ENCODE data around the gene APOBEC3G. TPM values are rescaled to one million over a fixed set of nuclear protein-coding genes. Genes with fewer than 3 reads are reported as not detected.
A peak's percentile ranks its signal among the peaks of the same experiment; 100 is the strongest.

Gene APOBEC3G
- total RNA-seq, 1 donor from 2014 or later = 3.4 TPM

GRCh38 chr22:39129081-39129480 is 52.0 kb downstream of the APOBEC3G start:
- no peak for TF ChIP-seq CTCF (IDR thresholded peaks at IDR 0.05; ENCODE audit: insufficient read depth, low read length, severe bottlenecking)
- H3K27me3 ChIP-seq (ENCODE audit: control insufficient read depth, insufficient read depth, low read length) = peaks cover 3% of the 10 kb centered on the region
- no peak overlapping the region for H3K4me3 ChIP-seq (ENCODE audit: low read depth, low read length)
- DNase-seq (ENCODE audit: low read depth) (no peak), FAIRE-seq (no peak)
- H3K36me3 ChIP-seq (ENCODE audit: control insufficient read depth, insufficient read depth, low read length) = no peaks in the 10 kb centered on the region

- TF ChIP-seq CTCF (IDR thresholded peaks at IDR 0.05; ENCODE audit: insufficient read depth, low read length, severe bottlenecking) = no peak
- Histone ChIP-seq H3K36me3 (ENCODE audit: control insufficient read depth, insufficient read depth, low read length) (no peaks in the 10 kb centered on the region), H3K4me3 (ENCODE audit: low read depth, low read length) (no peak overlapping the region), H3K27me3 (ENCODE audit: control insufficient read depth, insufficient read depth, low read length) (peaks cover 3% of the 10 kb centered on the region)
- FAIRE-seq (no peak), DNase-seq (ENCODE audit: low read depth) (no peak)
Measured at GRCh38 chr22:39129746-39130145, 52.7 kb downstream of the APOBEC3G start.

- TF ChIP-seq CTCF (IDR thresholded peaks at IDR 0.05; ENCODE audit: insufficient read depth, low read length, severe bottlenecking) = no peak
- Histone ChIP-seq H3K4me3 (ENCODE audit: low read depth, low read length) (no peak overlapping the region), H3K27me3 (ENCODE audit: control insufficient read depth, insufficient read depth, low read length) (peaks cover 3% of the 10 kb centered on the region), H3K36me3 (ENCODE audit: control insufficient read depth, insufficient read depth, low read length) (no peaks in the 10 kb centered on the region)
- DNase-seq (ENCODE audit: low read depth) = no peak
- peak; percentile 83 for FAIRE-seq
Measured at GRCh38 chr22:39130152-39130704, 53.2 kb downstream of the APOBEC3G start.

- FAIRE-seq (no peak), DNase-seq (ENCODE audit: low read depth) (no peak)
- Histone ChIP-seq H3K36me3 (ENCODE audit: control insufficient read depth, insufficient read depth, low read length) (no peaks in the 10 kb centered on the region), H3K27me3 (ENCODE audit: control insufficient read depth, insufficient read depth, low read length) (peaks cover 3% of the 10 kb centered on the region), H3K4me3 (ENCODE audit: low read depth, low read length) (no peak overlapping the region)
- no peak for TF ChIP-seq CTCF (IDR thresholded peaks at IDR 0.05; ENCODE audit: insufficient read depth, low read length, severe bottlenecking)
Measured at GRCh38 chr22:39130892-39131855, 54.1 kb downstream of the APOBEC3G start.

- TF ChIP-seq CTCF (IDR thresholded peaks at IDR 0.05; ENCODE audit: insufficient read depth, low read length, severe bottlenecking) = no peak
- no peak for DNase-seq (ENCODE audit: low read depth)
- peaks cover 3% of the 10 kb centered on the region for H3K27me3 ChIP-seq (ENCODE audit: control insufficient read depth, insufficient read depth, low read length)
- FAIRE-seq = no peak
- H3K4me3 ChIP-seq (ENCODE audit: low read depth, low read length) = no peak overlapping the region
- H3K36me3 ChIP-seq (ENCODE audit: control insufficient read depth, insufficient read depth, low read length) = no peaks in the 10 kb centered on the region
Measured at GRCh38 chr22:39132281-39132680, 55.2 kb downstream of the APOBEC3G start.
